Omental fat pad (tissue), 4 donors: ENCODE measurements around the gene CAMK2N1. TPM values are rescaled to one million over a fixed set of nuclear protein-coding genes. Genes with fewer than 3 reads are reported as not detected.

Experiments used
- ATAC-seq: fragments of 150-250 bp; one replicate; pipeline ENCODE4 v1.9.1; 2016; ENCODE audit warnings: mild to moderate bottlenecking, moderate library complexity; ENCODE audit not compliant: low FRiP score
- DNase-seq: peaks from one replicate; pipeline ENCODE4 v3.0.0-alpha.2; 2019; ENCODE audit warnings: low spot score
- CTCF ChIP-seq, 3 donors: fragments of 450-650 bp; IDR thresholded peaks; one replicate each; pipeline ENCODE4 v1.5.1; 2016 to 2017; ENCODE audit warnings: antibody characterized with exemption in 3 of 3, mild to moderate bottlenecking in 3 of 3, moderate library complexity in 2 of 3
- total RNA-seq, 4 donors: library from RNA; depleted of rRNA; stranded (reverse); fragments of >200 nt; gene quantifications; one replicate each; pipeline ENCODE4 v1.1.0, GENCODE V29; 2016

Gene CAMK2N1
- total RNA-seq, 4 donors from 2014 or later: 4.4 to 6.5 (median 5.4) TPM

GRCh38 chr1:20496241-20496661, 10.2 kb upstream of the CAMK2N1 start:
- ATAC-seq (no peak), DNase-seq (no peak)
- no peak for TF ChIP-seq CTCF (IDR thresholded peaks at IDR 0.05)

- DNase-seq: no peak
- no peak for TF ChIP-seq CTCF (IDR thresholded peaks at IDR 0.05)
- no peak for ATAC-seq
Measured at GRCh38 chr1:20495661-20496060, 9.7 kb upstream of the CAMK2N1 start.

- TF ChIP-seq CTCF (IDR thresholded peaks at IDR 0.05): no peak
- no peak for DNase-seq
- ATAC-seq: no peak
Measured at GRCh38 chr1:20494609-20495311, 8.8 kb upstream of the CAMK2N1 start.

- TF ChIP-seq CTCF (IDR thresholded peaks at IDR 0.05): peak in 2 of 3 donors; percentile 79 to 95
- ATAC-seq (peak; percentile 83), DNase-seq (peak; percentile 97)
Measured at GRCh38 chr1:20493839-20494608, 8.0 kb upstream of the CAMK2N1 start.

- no peak for ATAC-seq
Measured at GRCh38 chr1:20493309-20493708, 7.3 kb upstream of the CAMK2N1 start.

GRCh38 chr1:20492751-20493150, 6.7 kb upstream of the CAMK2N1 start:
- TF ChIP-seq CTCF (IDR thresholded peaks at IDR 0.05): no peak
- ATAC-seq: no peak
- no peak for DNase-seq

More at GRCh38 chr1:20493309-20493708, 7.3 kb upstream of the CAMK2N1 start:
- DNase-seq: no peak
- no peak for TF ChIP-seq CTCF (IDR thresholded peaks at IDR 0.05)
